M059J (cell line): ENCODE measurements around the gene SORBS1. TPM values are rescaled to one million over a fixed set of nuclear protein-coding genes. Genes with fewer than 3 reads are reported as not detected.
"Not testable (repeated sequence)": the region's sequence is repeated elsewhere in the genome, so short reads cannot be mapped to it uniquely, and the experiment has no call there.

Experiments used
- DNase-seq: peaks from one replicate; pipeline ENCODE4 v3.0.0-alpha.2; 2012; ENCODE audit warnings: low read depth
- total RNA-seq: library from RNA; depleted of rRNA; stranded (reverse); fragments of >200 nt; shearing (Covaris generic); gene quantifications from 2 replicates; pipeline ENCODE4 v1.2.3, GENCODE V29; 2014

SORBS1 gene
- total RNA-seq, 1 experiment from 2014 or later: 2.4 TPM

DNA sequence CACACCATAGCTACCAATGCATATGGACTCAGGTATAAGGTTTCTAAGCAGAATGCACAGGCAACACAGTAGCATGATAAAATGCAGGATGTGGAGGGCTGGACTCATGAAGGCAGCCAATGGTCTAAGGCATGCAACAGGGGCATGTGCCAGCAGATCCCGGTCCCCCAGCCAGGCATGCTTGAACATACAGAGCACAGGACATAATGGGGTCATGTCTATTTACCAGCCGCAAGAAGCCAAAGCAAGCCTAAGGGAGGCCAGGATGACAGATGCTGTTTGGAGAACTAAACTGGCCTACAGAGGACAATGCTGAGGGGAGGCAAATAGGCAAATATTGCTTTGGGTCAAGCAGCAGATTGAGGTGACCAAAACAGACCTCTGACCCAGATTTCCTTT, 210.3 kb downstream of the SORBS1 start:
- DNase-seq: no peak

DNA sequence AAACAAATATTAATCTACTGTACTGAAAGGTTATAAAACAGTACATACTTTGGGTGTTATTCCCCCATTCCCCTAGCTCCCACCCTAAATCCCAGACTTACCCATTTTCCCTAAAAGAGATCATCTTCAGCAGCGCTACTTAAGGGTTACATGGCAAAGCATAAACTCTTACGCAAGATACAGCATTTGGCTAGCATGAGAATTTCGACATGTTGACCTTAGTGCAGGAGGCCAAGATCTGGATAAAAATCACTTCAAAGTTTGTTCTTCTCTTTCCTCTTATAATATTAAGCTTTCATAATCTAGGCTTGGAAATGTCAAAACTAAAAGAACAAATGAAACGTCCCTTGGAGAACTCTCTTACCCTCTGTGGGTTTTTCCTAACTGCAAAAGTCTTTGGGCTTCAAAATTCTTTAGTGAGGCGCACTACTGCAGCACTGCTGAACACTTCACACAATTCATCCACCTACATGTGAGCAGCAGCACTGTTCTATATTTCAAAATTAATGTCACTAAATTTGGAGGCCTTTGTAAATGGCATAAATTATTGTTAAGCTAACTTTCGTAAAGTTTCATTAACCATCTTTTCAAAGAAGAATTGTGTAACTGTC, 210.8 kb downstream of the SORBS1 start:
- no peak for DNase-seq

DNA sequence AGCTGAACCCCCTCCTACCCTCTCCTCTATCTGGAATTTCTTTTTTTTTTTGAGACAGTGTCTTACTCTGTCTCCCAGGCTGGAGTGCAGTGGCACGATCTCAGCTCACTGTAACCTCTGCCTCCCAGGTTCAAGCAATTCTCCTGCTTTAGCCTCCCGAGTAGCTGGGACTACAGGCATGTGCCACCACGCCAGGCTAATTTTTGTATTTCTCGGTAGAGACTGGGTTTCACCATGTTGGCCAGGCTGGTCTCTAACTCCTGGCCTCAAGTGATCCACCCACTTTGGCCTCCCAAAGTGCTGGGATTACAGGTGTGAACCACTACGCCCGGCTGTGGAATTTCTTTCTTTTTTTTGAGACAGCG, 213.8 kb downstream of the SORBS1 start:
- not testable (repeated sequence) for DNase-seq

DNA sequence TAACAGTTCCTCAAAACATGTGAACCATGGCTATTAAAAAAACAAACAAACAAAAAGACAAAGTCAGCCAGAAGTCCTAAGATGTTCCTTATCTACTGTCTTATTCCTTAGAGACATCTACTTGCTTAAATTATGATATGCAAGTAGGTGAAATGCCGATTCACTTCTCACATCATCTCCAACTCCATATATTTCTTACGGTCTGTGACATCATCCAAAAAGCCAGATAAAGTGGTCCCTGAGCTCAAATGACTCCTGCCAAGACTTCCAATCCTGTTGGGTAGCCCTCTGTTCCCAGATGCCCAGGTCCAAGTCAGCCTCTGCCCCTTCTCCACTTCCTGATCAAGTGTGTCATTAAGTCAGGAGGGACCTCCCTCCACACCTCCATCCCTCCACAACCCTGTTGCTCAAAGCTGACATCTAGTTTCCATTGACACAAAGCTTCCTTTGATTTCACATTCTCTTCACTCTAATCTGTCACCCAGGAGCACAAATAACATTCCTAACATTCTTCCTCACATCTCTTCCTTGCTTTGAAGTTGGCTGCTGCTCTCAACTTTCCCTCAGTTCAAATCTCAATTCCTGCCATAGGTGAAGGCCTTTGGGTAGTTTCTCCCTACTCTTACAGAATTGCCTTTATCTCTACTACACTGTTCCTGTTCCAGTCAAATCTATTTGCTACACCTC, 214.3 kb downstream of the SORBS1 start:
- peak; percentile 76 for DNase-seq

DNA sequence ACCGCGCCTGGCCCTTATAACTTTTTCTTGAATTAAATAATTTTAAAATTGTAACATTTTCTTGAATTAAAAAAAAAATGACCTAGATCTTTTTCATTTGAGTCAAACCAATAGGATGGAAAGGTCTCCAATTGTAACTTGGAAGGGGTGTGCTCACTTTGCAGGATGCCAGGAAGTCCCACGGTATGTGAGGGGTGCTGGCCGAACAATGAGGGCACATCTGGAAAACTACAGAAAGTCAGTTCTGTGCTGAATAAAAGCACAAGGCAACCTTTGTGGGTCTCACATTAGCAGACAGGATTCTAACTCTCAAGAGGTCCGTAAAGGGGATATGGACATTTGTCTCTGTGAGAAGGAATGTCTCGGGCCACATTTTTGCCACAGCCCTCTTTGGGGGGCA, 217.6 kb downstream of the SORBS1 start:
- DNase-seq: no peak

DNA sequence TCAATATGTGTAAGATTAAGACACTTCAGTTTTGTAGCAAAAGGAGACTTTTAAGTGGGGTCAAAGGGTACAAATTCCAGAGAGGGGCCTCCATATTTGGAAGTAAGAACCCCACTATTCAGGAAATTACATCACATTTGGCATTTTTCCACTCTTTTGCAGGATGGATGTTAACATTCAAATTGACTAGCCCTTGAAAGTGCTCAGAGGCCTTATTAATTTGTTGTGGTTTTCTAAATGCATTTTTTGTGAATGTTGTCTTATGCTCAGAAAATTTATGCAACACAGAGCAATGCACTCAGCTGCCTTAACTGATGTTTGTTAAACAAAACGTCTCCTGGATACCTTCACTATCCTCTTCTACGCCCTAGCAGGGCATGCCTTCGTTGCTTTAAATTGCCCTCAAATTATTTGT, 219.4 kb downstream of the SORBS1 start:
- peak; percentile 90 for DNase-seq

DNA sequence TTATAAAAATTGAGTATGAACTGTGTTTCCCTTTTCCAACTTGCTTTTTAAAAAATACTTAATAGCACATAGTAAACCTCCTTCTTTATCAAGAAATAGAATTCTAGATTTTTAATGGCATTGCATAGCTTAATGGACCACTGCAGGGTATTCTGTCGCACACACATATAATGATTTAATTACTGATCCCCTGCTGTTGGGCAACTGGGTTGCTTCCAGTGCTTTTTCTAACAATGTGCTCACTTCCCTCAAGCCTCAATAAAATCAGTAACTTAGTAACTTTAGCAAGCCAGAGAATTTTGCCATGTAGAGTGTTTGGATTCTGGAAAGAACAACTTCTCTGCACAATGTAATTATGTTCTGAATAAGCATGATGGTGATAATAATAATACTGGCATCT, 221.3 kb downstream of the SORBS1 start:
- DNase-seq: no peak

DNA sequence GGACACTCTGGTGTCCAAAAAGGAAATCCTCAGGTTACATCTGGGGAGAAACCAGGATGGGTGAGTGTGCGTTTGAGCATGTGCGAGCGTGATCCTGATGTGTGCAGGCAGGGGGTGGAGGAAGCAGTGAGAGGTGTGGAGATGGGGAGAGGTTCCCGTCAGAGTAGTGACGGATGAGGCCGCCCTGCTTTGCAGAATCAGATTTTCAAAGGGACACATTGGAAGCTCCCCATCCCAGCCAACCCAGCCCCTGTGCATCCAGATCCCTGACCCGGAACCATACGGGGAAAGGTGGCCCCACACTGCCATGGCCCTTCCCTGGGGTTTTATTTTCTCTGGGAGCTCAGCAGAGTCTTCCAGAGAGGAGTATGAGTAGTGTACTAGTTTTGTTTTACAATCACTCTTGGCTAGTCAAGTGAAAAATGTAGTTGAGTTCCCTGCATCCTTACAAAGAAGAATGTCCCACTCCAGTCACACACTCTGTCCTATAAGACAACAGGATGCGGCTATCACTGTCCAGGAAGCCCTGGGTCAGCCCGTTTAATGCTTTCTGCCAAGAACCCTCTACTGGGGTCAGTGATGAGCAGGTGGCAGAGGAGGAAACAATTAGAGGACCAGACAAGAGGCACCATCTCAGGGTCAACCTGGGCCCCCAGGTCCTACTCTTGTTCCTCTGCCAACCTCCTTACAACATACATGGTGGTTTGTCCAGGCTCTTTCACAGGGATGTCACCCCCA, 223.6 kb downstream of the SORBS1 start:
- no peak for DNase-seq

DNA sequence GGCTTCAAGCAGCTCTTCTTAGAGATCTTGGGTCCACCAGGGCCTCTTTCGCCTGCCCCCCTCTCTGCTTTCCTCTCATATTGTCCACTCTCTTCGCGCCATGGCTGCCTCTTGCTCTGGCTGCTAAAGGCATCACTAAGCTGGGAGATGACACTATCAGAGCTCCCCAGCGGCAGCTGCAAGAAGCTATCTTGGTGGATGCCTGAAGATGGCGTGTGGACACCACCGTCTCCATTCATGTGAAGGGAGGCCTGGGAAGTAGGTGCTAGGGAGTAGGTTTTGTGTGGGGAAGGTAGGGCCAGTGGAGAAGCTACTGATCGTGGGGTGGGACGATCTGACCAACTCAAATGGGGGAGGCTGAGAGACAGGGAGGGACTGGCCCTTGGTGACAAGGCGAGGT, 224.5 kb downstream of the SORBS1 start:
- DNase-seq: no peak

DNA sequence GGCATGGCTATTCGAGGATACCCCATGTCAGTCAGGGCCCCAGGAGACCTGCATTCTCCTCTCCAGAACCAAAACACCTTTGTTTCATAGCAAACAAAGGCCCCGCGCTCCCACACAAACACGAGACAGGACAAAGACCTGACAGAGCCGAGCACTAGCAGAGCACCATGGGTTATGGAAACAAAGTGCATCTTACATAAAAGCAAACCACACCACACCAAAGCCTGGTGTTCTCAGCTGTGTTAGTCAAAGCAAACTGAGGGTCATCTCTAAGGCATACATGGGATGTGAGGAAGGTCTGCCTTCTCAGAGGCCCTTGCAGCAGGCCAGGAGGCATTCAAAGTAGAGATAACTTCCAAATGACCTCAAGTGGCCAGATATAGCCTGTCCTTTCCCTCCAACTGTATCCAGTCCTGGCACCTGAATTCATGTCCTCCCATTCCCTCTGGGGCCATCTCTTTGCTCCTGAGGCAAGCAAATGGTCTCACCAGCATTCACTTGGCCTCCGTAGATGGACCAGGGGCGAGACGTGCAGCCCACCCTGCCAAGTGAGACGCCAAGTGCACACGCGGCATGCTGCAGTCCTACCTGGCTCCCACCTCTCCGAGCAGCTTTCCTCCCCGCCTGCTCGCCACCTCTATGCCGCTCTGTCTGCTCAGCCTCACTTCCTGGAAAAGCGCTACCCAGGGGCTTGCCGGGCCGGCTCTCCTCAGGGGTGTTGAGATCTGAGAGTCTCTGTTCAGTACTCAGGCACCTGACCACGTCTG, 225.1 kb downstream of the SORBS1 start:
- no peak for DNase-seq

DNA sequence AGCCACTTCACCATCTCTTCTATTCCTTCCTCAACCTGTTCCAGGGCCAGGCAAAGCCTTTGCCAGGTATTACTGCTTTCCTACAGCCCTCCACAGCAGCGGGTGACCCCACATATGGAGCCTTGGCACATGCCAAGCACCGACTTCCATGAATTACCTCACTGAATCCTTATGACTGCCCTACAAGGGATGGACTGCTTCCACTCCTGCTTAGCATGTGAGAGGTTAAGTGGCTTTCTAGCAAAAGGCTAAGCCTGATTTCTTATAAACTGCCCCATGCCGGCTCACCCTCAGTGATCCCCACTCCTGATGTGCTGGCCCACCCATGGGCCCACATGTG, 226.4 kb downstream of the SORBS1 start:
- no peak for DNase-seq

DNA sequence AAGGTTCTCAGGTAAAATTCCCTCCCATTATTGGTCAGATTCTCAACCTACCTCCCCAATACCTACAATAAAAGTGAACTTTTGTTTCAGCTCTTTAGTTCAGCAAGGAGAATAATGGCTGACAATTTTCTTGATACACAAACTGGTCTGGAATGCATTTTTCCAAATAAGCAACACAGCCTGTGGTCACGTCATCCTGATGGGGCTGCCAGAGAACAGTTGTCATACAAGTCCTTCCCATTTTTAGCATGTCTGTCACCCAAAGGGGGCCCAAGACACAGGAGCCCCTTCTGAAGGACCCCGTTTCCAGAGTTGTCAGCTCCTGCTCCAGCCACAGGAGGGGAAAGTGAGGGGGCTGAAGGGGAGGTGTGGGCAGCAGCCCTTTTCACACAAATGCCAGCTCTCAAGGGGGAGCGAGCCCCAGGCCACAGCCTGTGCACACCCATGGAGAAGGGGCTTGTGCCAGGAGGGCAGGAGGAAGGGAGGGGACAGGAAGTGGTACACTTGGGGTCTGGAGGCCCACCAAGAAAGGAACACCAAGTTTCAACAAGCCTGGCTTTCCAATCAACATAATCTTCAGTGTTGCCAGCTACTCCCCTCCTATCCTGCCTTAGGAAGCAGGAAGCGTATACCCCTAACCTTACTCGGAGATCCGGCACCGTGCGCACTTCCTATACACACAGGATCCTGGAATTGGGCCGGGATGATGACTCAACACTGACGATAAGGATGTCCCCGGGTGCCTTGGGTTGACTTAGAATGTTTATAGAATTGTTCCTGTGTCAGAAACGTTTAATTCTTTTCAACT, 227.0 kb downstream of the SORBS1 start:
- DNase-seq: peak; percentile 98

DNA sequence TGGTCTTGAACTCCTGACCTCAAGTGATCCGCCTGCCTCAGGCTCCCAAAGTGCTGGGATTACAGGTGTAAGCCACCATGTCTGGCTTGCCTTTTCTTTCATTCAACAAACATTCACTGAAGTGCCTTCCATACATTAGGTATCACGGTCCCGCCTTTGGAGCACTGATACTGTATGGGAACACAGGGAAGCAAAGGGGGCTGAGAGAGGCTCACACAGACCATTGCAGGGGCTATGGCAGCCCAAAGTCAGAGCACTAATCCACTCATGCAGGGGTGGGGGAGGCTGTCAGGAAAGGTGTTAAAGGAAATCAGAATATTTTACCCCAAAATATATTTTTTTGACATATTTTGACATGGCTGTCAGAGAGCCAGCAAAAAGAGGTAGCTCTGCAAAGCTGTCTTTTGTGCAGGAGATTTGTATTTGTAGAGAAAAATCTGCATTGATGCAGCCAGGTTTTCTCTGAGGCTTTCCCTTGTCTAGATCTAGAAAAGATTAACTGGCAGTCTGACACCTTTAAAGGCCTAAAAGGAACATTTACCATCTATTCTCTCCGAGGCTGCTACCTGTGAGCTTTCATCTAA, 228.4 kb downstream of the SORBS1 start:
- no peak for DNase-seq

DNA sequence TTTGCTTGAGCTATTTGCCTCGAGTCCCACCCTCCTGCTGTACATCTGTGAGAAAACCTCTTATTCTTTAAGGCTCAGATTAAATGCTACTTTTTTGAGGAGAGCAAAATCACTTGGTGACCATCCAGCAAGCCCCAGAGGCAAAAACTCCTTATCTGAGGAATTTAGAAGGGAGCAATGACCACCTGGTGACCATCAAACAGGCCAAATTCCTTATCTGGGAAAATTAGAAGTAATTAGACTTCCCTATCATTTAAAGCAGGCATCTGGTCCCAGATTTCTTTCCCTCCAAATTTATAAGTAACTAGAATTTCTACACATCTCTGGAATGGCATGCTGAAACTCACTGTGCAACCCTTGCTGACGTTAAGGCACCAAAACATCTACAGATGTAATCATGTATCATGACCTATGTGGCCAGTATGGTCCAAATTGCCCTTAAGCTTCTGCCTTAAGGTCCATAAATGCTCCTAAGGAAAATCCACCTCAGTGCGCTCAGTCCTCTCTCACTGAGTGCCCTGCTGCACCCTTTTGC, 229.5 kb downstream of the SORBS1 start:
- no peak for DNase-seq

DNA sequence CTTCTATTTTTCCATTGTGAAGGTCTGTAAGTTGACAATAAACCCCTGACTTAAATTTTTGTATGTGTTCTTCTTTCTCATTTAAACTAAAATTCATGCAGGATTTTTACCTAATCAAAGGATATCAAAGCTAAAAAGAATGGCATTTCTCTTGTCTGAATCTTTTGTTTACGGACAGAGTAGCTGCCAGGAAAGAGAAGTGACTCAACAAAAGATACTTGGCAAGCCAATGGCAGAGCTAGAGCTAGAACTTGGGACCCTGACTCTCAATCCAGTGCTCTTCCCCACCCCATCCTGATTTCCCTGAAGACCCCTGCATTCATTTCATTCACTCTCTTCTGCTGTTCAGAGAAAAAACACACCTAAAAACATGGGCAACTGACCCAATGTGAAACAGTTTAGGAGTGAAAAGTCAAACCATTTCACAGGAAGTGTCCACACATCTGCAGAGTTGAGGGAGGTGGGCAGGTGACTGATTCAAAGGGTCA, 230.2 kb downstream of the SORBS1 start:
- DNase-seq: peak; percentile 42

DNA sequence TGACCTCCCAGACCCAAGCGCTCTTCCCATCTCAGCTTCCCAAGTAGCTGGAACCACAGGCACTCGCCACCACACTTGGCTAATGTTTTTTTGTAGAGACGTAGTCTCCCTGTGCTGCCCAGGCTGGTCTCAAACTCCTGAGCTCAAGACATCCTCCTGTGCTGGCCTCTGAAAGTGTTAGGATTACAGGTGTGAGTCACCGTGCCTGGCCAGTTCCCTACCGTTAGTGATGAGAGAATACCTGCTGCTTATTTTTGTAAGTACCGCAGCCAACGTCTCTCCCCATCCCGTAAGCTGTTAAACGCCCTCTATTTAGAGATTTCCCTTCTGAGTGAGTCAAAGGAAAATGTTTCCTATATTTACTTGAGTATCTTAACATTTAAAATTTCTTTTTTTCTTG, 231.9 kb downstream of the SORBS1 start:
- peak; percentile 36 for DNase-seq

DNA sequence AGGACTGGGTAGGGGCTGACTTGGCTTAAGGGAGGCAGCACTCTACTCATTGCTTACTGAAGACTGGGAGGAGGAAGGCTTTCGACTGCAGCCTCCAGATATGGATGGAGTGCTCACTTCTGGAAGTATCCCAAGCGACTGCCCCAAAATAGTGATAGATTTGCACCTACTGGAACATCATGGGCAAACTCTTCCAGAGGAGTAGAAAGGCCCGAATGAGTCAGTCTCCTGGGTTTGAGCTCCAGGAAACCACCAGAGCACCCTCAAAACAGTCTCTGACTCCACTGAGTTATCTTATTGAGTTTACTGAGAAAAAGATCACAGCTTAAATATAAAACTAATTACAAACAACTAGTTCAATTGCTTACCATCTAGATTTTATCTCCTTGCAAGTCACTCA, 233.2 kb downstream of the SORBS1 start:
- DNase-seq: peak; percentile 54

DNA sequence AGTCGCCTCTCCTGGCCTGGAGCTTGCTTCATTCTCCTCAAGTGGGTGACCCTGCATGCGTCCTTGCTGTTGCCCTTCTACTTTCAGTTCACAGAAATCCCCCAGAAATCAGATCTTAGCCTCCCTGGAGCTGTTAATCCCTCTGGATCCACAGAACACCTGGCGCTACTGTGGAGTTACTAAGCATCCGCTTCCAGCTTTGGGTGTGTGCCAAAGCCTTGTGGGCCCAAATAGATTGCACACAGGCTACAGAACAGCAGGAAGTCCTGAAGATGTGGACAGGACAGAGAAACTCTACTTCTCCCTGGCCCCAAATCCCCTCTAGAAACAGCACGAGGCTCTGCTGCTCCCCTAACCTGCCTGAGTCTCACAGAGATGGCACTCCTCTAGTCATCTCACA, 233.8 kb downstream of the SORBS1 start:
- peak; percentile 69 for DNase-seq

DNA sequence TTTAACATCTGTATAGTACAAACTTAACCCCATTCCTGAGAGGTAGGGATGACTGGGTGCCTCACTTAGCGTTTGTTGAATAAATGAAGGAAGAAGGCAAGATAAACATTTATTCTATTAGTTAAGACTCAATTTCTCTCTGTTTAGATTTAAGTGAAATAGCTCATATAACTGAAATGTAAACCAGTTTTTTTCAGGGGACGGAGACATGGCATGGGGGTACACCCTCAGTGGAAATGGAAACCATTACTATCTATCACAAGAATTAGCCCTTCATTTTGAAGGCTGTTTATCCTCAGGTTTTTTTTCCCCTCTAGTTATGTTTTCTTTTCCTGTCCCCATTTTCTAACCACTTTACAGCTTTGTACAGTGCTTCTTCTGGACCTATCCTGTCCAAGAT, 234.8 kb downstream of the SORBS1 start:
- no peak for DNase-seq

DNA sequence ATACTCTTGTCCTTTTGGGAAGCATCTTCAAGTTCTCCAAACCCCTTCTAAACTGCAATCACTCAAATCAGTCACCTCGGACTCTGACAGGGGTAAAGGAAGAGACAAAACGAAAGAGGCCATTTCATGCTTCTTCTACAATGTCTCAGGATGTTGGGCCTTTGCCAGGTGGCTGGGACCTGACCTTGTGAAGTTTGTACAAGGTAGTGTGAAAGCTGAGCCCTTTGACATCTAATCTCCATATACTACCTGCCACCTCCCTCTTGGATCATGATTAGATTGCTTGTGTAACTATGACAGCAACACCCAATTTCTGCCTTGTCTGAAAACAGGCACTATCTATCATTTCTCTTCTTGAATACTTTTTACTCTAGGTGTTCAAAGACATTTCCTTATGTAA, 235.3 kb downstream of the SORBS1 start:
- no peak for DNase-seq
